ENCODE measurements around the gene APOBEC2. TPM values are rescaled to one million over a fixed set of nuclear protein-coding genes. Genes with fewer than 3 reads are reported as not detected.

The APOBEC2 gene
- total RNA-seq, 6 experiments from 2014 or later = not detected

- H3K36me3 Mint-ChIP-seq (ENCODE audit: low read depth) = no peaks in the 10 kb centered on the region; the same call in 1 of the 2 replicates
- peak; percentile 73 for DNase-seq
- peak; percentile 98 for TF ChIP-seq CTCF (IDR thresholded peaks at IDR 0.05)
- no peak overlapping the region for H3K27ac Mint-ChIP-seq
- H3K9me3 Mint-ChIP-seq = no peaks in the 10 kb centered on the region
- peaks cover 31% of the 10 kb centered on the region for H3K4me1 Mint-ChIP-seq (ENCODE audit: low read depth)
- no peaks in the 10 kb centered on the region for H3K27me3 Mint-ChIP-seq (ENCODE audit: insufficient read depth)
- no peak overlapping the region for H3K4me3 Mint-ChIP-seq
Observed at GRCh38 chr6:41066867-41067304, 13.9 kb downstream of the APOBEC2 start.

- no peak for DNase-seq
- H3K27me3 Mint-ChIP-seq (ENCODE audit: insufficient read depth) = peaks cover 1% of the 10 kb centered on the region; the same call in 1 of the 2 replicates
- peak overlapping the region; percentile 97 for H3K27ac Mint-ChIP-seq
- peaks cover 52% of the 10 kb centered on the region for H3K4me1 Mint-ChIP-seq (ENCODE audit: low read depth)
- TF ChIP-seq CTCF (IDR thresholded peaks at IDR 0.05) = no peak
- no peaks in the 10 kb centered on the region for H3K9me3 Mint-ChIP-seq
- H3K4me3 Mint-ChIP-seq = peak overlapping the region; percentile 94
- H3K36me3 Mint-ChIP-seq (ENCODE audit: low read depth) = peaks cover 5% of the 10 kb centered on the region
Observed at GRCh38 chr6:41071501-41071922, 18.5 kb downstream of the APOBEC2 start.

GRCh38 chr6:41071923-41072835 is 19.2 kb downstream of the APOBEC2 start, which contains the start of gene OARD1:
OARD1 (minus strand) TSS chr6:41072356; CDS start chr6:41071634, 722 bp downstream.
- DNase-seq = peak; percentile 100
- peak within 1 kb of the TSS; percentile 97 for H3K27ac Mint-ChIP-seq
- H3K27me3 Mint-ChIP-seq (ENCODE audit: insufficient read depth) = peaks cover 1% of the 10 kb centered on the region; the same call in 1 of the 2 replicates
- no peak; the same call in 1 of the 2 replicates for TF ChIP-seq CTCF (IDR thresholded peaks at IDR 0.05)
- H3K36me3 Mint-ChIP-seq (ENCODE audit: low read depth) = peaks cover 5% of the 10 kb centered on the region
- H3K9me3 Mint-ChIP-seq = no peaks in the 10 kb centered on the region
- H3K4me3 Mint-ChIP-seq = peak within 1 kb of the TSS; percentile 94
- H3K4me1 Mint-ChIP-seq (ENCODE audit: low read depth) = peaks cover 53% of the 10 kb centered on the region

- Mint-ChIP-seq H3K9me3 (no peaks in the 10 kb centered on the region), H3K36me3 (ENCODE audit: low read depth) (peaks cover 5% of the 10 kb centered on the region), H3K4me3 (peak within 1 kb of the TSS; percentile 94), H3K27me3 (ENCODE audit: insufficient read depth) (peaks cover 1% of the 10 kb centered on the region; the same call in 1 of the 2 replicates), H3K27ac (peak within 1 kb of the TSS; percentile 97), H3K4me1 (ENCODE audit: low read depth) (peaks cover 53% of the 10 kb centered on the region)
- DNase-seq = no peak
- no peak for TF ChIP-seq CTCF (IDR thresholded peaks at IDR 0.05)
Observed at GRCh38 chr6:41072836-41073202, 19.8 kb downstream of the APOBEC2 start, which contains the start of gene NFYA. NFYA (plus strand) TSS chr6:41072974; CDS start chr6:41079090, 6,116 bp downstream.

GRCh38 chr6:41073203-41073967 is 20.4 kb downstream of the APOBEC2 start:
- H3K27me3 Mint-ChIP-seq (ENCODE audit: insufficient read depth) = peaks cover 1% of the 10 kb centered on the region; the same call in 1 of the 2 replicates
- peak; percentile 63 for DNase-seq
- H3K9me3 Mint-ChIP-seq = no peaks in the 10 kb centered on the region
- peaks cover 57% of the 10 kb centered on the region for H3K4me1 Mint-ChIP-seq (ENCODE audit: low read depth)
- peak; percentile 74 for TF ChIP-seq CTCF (IDR thresholded peaks at IDR 0.05)
- peaks cover 5% of the 10 kb centered on the region for H3K36me3 Mint-ChIP-seq (ENCODE audit: low read depth)
- H3K4me3 Mint-ChIP-seq = peak overlapping the region; percentile 90
- peak overlapping the region; percentile 89 for H3K27ac Mint-ChIP-seq

Data from HFFc6 (cell line).